ENCODE results near the gene LMBR1.
A peak's percentile ranks its signal among the peaks of the same experiment; 100 is the strongest.
"Not testable (repeated sequence)": the region's sequence is repeated elsewhere in the genome, so short reads cannot be mapped to it uniquely, and the experiment has no call there.

The LMBR1 gene

DNA sequence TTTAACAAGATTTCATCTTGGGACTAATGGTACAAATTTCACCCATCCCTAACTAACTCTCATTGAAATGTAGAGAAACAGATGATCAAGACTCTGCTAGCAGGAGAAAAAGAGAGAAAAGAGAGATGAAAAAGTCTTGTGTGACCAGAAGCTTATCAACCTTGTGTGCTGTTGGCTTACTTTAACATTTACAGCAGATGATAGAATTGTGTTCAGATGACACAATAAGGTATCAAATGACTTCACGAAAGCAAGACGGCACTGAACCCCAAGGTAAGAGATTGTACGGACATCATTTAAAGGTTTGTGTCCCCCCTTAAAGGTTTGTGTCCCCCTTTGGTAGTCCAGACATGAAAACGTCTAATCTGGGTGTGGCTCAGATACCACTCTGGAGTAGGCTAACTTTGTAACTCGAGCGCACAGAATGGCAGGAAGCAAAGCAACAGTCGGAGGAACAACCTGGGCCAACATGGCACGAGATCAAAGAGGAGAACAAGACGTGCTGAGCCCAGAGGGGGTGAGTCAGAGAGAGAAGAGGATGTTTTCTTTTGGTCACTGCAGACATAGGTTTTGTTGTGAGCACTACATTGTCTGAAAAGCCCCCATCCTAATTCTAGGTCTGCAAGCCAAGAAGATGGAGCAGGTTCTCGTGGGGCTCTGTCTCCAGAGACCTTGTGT, 10.4 kb upstream of the LMBR1 start:
- DNase-seq (ENCODE audit: low spot score): peak; percentile 83

GRCh38 chr7:156900093-156900492, 7.1 kb upstream of the LMBR1 start:
- DNase-seq (ENCODE audit: low spot score): peak; percentile 32

- DNase-seq (ENCODE audit: low spot score): no peak
These were observed 6.0 kb upstream of the LMBR1 start for GRCh38 chr7:156898938-156899337.

DNA sequence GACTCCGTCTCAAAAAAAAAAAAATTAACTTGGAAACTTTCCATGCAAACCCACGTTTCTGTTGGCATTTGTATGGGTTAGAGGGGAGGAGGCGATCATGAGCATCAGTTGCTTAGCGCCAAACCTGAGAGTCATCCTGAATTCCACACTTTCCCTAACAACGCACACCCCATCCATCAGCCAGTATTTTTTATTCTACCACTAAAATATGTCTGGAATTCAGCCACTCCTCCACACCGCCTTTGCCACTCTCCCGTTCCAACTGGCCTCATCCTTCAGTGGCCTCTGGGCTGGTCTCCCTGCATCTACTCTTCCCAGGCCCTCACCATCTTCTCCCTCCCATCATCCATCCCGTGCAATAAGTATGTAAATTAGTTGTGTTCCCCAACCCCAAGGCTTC, 4.7 kb upstream of the LMBR1 start:
- DNase-seq (ENCODE audit: low spot score): peak; percentile 56

- no peak for DNase-seq (ENCODE audit: low spot score)
These were observed 3.5 kb upstream of the LMBR1 start for GRCh38 chr7:156896388-156897022.

DNA sequence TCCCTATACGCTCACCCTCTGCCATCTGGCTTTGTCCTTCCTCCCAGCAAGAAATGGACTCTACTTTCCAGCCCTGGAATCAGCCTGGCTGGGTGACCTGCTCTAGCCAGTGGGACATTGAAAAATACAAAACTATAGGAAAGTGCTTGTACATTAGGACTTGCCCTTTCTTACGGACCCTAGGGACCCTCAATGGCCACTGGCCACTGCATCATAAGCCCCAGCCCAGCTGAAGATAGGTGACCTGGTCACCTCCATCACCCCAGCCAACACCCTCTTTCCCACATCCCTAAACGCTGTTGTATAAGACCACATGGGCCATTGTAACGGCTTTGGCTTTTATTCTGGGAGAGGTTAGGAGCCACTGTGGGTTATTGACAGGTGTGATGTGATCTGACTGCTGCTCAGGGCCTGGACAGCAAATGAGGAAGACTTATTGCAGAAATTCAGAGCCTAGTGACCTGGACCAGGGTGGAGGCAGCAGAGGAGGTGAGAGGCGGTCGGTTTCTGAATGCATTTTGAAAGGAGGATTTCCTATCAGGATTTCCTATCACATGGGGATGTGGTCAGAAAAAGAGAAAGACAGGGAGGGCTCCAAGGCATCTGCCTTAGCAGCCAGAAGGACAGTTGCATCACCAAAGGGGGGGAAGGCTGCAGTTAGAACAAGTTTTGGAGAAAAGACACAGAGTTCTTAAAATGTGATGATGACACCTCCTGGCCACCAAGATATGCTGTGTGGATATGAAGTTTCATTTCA, 2.2 kb upstream of the LMBR1 start:
- no peak for DNase-seq (ENCODE audit: low spot score)

DNA sequence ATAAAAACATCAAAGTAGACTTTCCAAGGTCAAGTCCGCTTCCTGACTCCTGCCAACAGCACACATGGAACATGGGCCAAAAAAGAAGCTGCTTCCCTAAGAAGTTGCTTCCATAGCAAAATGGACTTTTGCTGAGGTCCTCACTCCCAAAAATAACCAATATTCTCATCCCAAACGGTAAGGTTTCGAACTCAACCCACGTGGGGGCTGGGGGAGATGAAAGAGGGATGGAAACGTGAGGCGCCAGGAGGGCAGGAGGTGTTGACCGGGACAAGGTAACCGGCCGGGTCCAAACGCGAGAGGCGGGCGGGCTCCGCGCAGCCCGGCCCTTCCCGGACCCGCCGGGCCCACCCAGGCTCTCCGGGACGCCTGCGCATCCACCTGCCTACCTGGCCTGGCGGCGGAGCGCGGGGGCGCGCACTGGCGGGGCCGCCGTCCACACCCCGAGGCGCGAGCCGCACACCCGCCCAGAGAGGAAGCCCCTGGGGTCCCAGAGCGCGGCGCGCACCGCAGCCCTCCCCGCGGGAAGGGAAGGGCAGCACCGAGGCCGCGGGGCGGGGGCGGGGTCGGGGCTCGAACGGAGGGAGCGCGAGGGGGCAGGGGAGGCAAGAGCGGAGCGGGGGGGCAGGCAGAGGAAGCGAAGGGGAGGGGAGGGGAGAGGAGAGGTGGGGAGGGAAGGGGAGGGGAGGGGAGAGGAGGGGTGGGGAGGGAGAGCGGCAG, 742 bp downstream of the LMBR1 start:
- DNase-seq (ENCODE audit: low spot score): peak; percentile 52

GRCh38 chr7:156889746-156890145, 3.2 kb downstream of the LMBR1 start:
- no peak for DNase-seq (ENCODE audit: low spot score)

DNA sequence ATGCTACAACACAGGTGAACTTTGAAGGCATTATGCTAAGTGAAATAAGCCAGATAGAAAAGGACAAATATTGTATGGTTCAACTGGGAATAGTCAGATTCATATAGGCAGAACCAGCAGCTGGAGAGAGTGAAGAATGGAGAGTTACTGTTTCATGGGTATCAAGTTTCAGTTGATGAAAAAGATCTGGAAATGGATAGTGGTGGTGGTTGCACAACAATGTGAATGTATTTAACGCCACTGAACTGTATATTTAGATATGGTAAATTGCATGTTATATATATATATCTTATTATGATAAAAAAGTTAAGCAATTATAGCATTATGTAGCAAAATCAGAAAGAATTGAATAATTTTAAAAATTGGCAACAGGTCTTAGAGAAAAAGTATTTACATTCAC, 3.9 kb downstream of the LMBR1 start:
- no peak for DNase-seq (ENCODE audit: low spot score)

DNA sequence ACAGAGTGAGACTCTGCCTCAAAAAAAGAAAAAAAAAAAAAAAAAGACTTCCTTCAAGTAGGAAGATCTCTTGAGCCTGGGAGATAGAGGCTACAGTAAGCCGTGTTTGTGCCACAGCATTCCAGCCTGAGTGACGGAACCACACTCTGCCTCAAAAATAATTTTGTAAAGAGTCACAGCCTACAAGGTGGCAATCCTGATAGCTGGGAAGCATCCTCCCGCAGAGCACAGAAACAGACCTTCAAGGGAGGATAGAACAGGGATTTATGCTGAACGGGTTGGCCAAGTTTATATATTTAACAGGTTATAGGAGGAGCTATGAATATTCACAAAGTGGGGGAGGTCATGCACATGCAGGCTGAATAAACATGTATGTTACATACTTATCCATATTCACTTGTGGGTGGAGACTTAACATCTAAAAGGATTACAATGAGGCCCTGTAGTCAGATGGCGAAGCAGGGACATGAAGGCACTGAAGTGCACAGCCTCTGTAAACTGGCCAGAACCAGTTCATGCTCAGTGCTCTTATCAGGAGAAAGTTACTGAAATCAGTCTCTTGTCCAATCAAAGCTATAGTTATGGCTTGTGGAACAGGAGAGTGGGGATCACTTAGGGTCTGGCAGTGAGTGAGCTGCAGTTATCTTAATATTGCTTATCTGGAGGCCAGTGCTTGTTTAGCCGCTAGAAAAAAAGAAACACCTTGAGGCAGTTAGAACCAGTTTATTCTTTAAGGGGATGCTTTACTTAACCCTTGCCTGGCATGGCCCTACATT, 6.8 kb downstream of the LMBR1 start:
- no peak for DNase-seq (ENCODE audit: low spot score)

DNA sequence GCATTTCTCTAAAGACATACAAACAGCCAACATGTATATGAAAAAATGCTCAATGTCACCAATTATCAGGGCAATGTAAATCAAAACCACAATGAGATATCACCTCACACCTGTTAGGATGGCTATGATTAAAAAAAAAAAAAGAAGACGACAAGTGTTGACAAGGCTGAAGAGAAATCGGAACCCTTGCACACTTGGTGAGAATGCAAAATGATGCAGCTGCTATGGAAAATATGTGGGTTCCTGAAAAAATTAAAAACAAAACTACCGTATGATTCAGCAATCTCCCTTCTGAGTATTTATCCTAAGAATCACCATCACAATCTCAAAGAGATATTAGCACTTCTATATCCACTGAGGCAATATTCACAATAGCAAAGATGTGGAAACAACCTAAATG, 11.3 kb downstream of the LMBR1 start:
- no peak for DNase-seq (ENCODE audit: low spot score)

GRCh38 chr7:156875766-156876165, 17.2 kb downstream of the LMBR1 start:
- DNase-seq (ENCODE audit: low spot score): no peak

DNA sequence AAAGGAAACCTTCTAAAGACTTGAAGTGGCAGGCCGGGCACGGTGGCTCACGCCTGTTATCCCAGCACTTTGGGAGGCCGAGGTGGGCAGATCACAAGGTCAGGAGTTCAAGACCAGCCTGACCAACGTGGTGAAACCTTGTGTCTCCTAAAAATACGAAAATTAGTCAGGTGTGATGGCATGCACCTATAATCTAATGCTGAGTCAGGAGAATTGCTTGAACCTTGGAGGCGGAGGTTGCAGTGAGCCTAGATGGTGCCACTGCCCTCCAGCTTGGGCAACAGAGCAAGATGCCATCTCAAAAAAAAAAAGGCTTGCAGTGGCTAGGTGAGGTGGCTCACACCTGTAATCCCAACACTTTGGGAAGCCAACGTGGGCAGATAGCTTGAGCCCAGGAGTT, 24.6 kb downstream of the LMBR1 start:
- DNase-seq (ENCODE audit: low spot score): not testable (repeated sequence)

DNA sequence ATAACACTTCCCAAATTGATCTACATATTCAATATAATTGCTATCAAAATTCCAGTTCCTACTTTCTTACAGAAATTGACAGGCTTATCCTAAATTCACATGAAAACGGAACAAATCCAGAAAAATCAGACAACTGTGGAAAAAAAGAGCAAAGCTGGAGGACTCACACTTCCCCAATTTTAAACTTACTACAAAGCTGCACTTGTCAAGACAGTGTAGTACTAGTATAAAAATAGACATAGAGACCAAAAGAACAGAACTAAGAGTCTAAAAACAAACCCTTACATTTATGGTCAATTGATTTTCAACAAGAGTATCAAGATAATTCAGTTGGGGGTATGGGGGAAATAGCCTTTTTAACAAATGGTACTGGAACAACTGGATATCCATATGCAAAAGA, 27.5 kb downstream of the LMBR1 start:
- no peak for DNase-seq (ENCODE audit: low spot score)

- not testable (repeated sequence) for DNase-seq (ENCODE audit: low spot score)
These were observed 31.0 kb downstream of the LMBR1 start for GRCh38 chr7:156862022-156862421.

GRCh38 chr7:156861212-156861611, 31.8 kb downstream of the LMBR1 start:
- DNase-seq (ENCODE audit: low spot score): no peak

- DNase-seq (ENCODE audit: low spot score): not testable (repeated sequence)
These were observed 32.9 kb downstream of the LMBR1 start for GRCh38 chr7:156860099-156860498.

DNA sequence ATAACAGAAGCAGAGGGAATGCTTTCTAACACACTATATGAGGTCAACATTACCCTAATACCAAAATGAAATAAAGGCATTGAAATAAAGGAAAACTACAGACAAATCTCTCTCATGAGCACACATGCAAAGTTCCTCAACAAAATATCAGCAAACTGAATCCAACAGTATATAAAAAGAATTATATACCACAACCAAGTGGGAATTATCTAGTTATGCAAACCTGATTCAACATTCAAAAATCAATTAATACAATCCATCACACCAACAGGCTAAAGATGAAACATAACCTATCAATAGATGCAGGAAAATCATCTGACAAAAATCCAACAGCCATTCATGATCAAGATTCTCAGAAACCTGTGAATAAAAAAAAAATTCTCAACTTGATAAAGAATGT, 34.5 kb downstream of the LMBR1 start:
- DNase-seq (ENCODE audit: low spot score): no peak

DNA sequence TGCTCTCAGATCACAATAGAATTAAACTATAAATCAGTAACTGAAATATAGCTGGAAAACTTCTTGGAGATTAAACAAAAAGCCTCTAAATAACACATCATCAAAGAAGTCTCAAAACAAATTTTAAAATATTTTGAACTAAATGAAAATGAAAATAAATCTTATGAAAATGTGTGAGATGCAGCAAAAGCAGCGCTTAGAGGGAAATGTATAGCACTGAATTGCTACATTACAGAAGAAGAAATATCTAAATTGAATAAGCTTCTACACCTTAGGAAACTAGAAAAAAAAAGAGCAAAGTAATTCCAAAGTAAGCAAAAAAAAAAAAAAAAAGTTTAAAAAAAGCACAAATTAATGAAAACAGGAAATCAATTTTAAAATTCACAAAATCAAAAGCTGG, 35.2 kb downstream of the LMBR1 start:
- no peak for DNase-seq (ENCODE audit: low spot score)

DNA sequence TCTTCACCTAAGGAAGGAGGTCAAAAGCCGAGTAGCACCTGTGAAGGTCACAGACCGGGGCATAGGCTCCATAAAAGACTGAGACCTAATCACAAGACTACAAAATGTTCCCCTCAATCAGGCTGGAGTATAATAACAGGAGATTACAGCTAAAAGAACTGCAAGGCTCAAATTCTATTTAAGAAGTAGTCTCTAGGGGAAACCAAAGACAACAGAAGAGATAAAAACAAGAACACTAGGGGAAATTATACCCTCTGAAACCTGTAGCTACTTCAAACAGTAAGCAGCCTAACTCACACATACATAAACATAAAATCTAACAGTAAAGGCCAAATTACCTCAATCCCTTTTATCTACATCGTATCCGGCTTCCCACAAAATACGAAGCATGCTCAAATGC, 38.3 kb downstream of the LMBR1 start:
- no peak for DNase-seq (ENCODE audit: low spot score)

DNA sequence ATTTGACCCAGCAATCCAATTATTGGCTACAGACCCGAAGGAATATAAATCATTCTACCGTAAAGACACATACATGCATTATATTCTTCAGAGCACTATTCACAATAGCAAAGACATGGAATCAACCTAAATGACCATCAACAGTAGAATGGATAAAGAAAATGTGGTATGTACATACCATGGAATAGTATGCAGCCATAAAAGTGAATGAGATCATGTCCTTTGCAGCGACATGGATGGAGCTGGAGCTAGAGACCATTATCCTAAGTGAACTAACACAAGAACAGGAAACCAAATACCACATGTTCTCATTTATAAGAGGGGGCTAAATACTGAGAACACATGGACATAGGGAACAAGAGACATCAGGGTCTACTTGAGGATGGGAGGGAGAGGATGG, 44.0 kb downstream of the LMBR1 start:
- no peak for DNase-seq (ENCODE audit: low spot score)

All from LoVo (cell line).